NT2/D1 (cell line): Measurements from ENCODE around the gene MDM1.

Source experiments
- DNase-seq: peaks from one replicate; pipeline ENCODE4 v3.0.0-alpha.2; 2011; ENCODE audit warnings: low read depth, low spot score
- H3K27me3 ChIP-seq: 2 replicates; pipeline ENCODE4 v1.6.0; 2011; ENCODE audit warnings: mild to moderate bottlenecking; ENCODE audit not compliant: insufficient read length, insufficient read depth
- H3K36me3 ChIP-seq: 2 replicates; pipeline ENCODE4 v1.6.1; 2011; ENCODE audit warnings: mild to moderate bottlenecking, low read length, mixed read lengths; ENCODE audit not compliant: insufficient read depth, insufficient read length
- H3K4me1 ChIP-seq: 2 replicates; pipeline ENCODE4 v1.5.1; 2011; ENCODE audit not compliant: insufficient read depth, insufficient read length
- H3K4me3 ChIP-seq: 2 replicates; pipeline ENCODE4 v1.5.1; 2011; ENCODE audit warnings: low read depth; ENCODE audit not compliant: insufficient read length
- H3K9ac ChIP-seq: 2 replicates; pipeline ENCODE4 v1.6.0; 2011; ENCODE audit warnings: low read depth; ENCODE audit not compliant: insufficient read length
- H3K9me3 ChIP-seq: 2 replicates; pipeline ENCODE4 v1.5.1; 2011; ENCODE audit warnings: mild to moderate bottlenecking, low read length; ENCODE audit not compliant: insufficient read depth
- SUZ12 ChIP-seq: IDR thresholded peaks from 2 replicates; pipeline ENCODE4 v1.6.1; 2011; ENCODE audit not compliant: insufficient read length, insufficient read depth; ENCODE audit errors: extremely low read depth
- YY1 ChIP-seq: IDR thresholded peaks from 2 replicates; pipeline ENCODE4 v1.6.1; 2011; ENCODE audit not compliant: insufficient read length, insufficient read depth
- ZNF274 ChIP-seq: IDR thresholded peaks from 2 replicates; pipeline ENCODE4 v1.6.1; 2011; ENCODE audit warnings: mild to moderate bottlenecking, low read depth, low read length

Gene MDM1

DNA sequence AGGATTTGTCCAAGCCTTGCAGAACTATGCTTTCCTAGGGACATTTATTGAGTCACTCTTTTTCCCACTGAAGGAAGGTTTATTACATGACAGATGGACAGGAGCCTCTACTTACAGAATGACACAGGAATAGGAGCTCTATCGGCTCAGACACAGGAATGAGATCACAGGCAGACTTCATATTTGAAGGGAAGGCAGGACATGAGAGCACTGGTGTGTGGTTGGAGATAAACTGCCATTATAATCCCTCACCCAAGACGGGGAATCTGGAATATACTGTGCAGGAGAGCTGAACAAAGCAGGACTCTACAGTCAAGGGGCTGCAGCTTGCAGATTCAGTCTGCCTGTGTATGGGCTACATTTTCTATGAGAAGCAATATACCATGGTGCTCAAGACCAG lies 51.9 kb downstream of the MDM1 start:
- no peak for DNase-seq
- Histone ChIP-seq H3K4me3 (no peak overlapping the region), H3K27me3 (no peaks in the 10 kb centered on the region), H3K9ac (no peak overlapping the region), H3K9me3 (no peaks in the 10 kb centered on the region), H3K4me1 (no peaks in the 10 kb centered on the region), H3K36me3 (no peaks in the 10 kb centered on the region)
- no peak for TF ChIP-seq ZNF274
- TF ChIP-seq SUZ12, result no peak
- TF ChIP-seq YY1, result no peak

DNA sequence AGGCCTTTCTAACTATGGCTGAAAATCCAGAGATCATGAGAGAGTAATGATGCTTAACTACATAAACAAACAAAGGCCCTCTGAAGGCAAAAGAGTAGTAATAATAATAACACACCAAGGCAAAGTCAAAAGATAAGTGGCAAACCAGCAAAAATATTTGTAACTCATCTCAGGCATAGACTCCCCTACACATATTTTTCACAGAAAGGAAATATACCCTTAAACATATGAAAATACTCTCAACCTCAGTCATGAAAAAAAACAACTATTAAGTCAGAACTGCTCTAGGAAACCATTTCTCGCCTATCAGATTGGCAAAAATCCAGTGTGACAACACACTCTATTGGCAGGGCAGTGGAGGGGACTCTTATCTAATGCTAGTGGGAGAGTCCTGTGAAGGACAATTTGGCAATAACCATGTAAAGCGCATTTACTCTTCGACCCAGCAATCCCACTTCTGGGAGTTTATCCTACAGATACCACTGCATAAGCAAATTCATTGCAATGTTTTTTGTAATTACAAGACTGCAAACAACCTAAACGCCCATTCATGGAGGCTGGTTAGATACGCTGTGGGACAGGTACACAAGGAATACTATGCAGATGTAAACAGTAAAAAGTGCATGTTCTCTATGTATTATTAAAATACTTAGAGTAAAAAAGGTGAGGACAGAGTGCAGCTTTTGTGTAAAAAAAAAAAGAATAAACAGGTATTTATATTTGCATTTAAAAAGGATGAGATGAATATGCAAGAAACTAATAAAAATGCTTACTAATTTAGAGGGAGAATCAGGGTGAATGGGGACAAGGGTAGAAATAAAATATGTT lies 52.7 kb downstream of the MDM1 start:
- Histone ChIP-seq H3K36me3 (no peaks in the 10 kb centered on the region), H3K4me3 (no peak overlapping the region), H3K4me1 (no peaks in the 10 kb centered on the region), H3K27me3 (no peaks in the 10 kb centered on the region), H3K9me3 (no peaks in the 10 kb centered on the region), H3K9ac (no peak overlapping the region)
- no peak for DNase-seq
- no peak for TF ChIP-seq SUZ12
- no peak for TF ChIP-seq YY1
- no peak for TF ChIP-seq ZNF274

DNA sequence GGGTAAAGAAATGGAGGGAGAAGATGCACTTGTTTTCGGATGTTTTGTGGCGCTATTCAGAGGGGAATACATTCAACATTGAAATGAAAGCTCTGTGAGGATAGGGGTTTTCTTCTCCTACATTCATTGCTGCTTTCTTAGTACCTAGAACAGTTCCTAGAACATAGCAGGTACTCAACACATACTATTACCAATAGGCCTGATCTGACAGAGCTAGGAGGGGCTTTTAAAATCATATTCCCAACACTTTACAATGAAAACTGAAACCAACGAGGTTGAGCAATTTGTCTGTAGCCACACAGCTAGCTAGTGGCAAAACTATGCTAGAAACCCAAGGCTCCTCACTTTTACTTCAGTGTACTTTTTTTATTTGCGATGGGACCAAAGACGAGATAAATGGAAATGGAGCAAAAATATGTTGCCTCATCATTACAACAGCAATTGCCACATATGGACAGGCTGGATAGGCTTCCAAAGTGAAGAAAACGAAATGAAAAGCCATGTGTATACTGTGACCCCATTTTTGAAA lies 55.7 kb downstream of the MDM1 start:
- H3K27me3 ChIP-seq, result no peaks in the 10 kb centered on the region
- no peaks in the 10 kb centered on the region for H3K4me1 ChIP-seq
- no peak for TF ChIP-seq YY1
- no peak for TF ChIP-seq SUZ12
- TF ChIP-seq ZNF274, result no peak
- H3K9me3 ChIP-seq, result no peaks in the 10 kb centered on the region
- no peak overlapping the region for H3K9ac ChIP-seq
- no peak for DNase-seq
- no peaks in the 10 kb centered on the region for H3K36me3 ChIP-seq
- H3K4me3 ChIP-seq, result no peak overlapping the region

DNA sequence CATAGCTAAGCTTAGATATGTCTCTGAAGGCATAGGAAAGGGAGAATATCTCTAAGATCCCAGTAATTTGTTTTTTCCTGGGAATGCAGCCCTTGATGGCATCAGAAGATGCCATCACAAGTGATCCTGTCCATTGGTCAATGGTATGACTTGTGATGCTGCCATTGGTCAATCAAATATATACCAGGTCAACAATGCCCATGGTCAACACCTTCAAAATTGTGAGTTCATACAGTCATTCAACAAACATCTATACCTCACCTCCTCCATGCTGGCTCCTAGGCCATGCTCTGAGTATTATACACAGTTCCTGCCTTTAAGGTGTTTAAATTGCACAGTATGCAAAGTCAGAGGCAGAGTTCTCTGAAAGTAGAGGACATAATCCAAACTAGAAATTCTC lies 59.4 kb downstream of the MDM1 start:
- TF ChIP-seq YY1, result no peak
- TF ChIP-seq SUZ12, result no peak
- no peak for TF ChIP-seq ZNF274
- DNase-seq, result no peak
- Histone ChIP-seq H3K4me1 (no peaks in the 10 kb centered on the region), H3K9ac (no peak overlapping the region), H3K36me3 (no peaks in the 10 kb centered on the region), H3K4me3 (no peak overlapping the region), H3K9me3 (no peaks in the 10 kb centered on the region), H3K27me3 (no peaks in the 10 kb centered on the region)

DNA sequence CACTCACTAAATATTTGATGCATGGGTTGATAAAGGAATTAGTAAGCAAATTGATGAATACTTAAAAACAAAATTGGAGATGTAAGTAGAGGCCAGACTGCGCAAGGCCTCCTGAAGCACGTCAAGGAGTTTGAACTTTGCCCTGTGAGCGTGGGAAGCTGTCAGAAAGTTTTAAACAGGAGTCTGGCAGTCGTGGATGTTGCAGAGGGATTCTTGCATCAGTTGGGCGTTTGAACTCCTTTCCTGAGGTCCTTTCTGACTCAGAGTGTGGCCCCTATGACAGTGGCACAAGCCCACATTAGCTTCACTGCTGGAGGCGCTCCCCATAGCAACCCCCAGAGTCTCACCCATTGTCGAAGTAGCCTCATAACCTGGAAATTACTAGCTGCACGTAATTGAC lies 60.8 kb downstream of the MDM1 start:
- Histone ChIP-seq H3K27me3 (no peaks in the 10 kb centered on the region), H3K36me3 (no peaks in the 10 kb centered on the region), H3K4me1 (no peaks in the 10 kb centered on the region), H3K9me3 (no peaks in the 10 kb centered on the region), H3K9ac (no peak overlapping the region), H3K4me3 (no peak overlapping the region)
- TF ChIP-seq SUZ12 (no peak), ZNF274 (no peak), YY1 (no peak)
- DNase-seq, result no peak

DNA sequence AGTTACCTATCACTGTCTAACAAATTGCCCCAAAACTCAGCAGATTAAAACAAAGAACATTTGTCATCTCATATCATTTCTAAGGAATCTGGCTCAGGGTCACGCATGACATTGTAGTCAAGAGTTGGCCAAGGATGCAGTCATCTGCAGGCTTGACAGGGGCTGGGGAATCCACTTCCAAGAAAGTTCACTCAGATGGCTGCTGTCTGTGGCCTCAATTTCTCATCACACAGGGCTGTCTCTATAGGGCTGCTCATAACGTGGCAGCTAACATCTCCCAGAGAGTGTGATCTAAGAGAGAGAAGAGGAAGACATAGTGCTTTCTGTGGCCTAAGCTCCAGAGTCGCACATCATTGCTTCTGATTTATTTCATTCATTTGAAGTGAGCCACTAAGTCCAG lies 61.8 kb downstream of the MDM1 start:
- Histone ChIP-seq H3K9ac (no peak overlapping the region), H3K4me1 (no peaks in the 10 kb centered on the region), H3K36me3 (no peaks in the 10 kb centered on the region), H3K4me3 (no peak overlapping the region), H3K9me3 (no peaks in the 10 kb centered on the region), H3K27me3 (no peaks in the 10 kb centered on the region)
- no peak for TF ChIP-seq ZNF274
- no peak for TF ChIP-seq SUZ12
- TF ChIP-seq YY1, result no peak
- no peak for DNase-seq

DNA sequence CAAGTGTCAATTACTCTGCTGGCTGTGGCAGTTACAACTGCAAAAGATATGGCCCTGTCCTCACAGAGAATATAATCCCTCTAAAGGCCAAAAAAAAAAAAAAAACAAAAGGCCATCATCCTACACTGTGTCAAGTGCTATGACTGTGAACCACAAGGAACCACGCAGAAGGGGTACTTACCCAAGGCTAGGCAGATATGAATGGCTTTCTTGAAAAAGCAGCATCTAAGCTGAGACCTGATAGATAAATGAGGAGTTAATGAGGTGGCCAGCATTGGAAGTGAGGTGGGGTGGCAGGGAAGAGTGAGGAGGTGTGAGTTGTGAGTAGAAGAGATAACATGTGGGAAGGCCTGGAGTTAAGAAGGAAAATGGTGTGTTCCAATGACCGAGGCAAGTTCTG lies 62.4 kb downstream of the MDM1 start:
- Histone ChIP-seq H3K4me3 (no peak overlapping the region), H3K4me1 (no peaks in the 10 kb centered on the region), H3K27me3 (no peaks in the 10 kb centered on the region), H3K9ac (no peak overlapping the region), H3K9me3 (no peaks in the 10 kb centered on the region), H3K36me3 (no peaks in the 10 kb centered on the region)
- no peak for TF ChIP-seq YY1
- no peak for TF ChIP-seq SUZ12
- no peak for TF ChIP-seq ZNF274
- DNase-seq, result no peak

DNA sequence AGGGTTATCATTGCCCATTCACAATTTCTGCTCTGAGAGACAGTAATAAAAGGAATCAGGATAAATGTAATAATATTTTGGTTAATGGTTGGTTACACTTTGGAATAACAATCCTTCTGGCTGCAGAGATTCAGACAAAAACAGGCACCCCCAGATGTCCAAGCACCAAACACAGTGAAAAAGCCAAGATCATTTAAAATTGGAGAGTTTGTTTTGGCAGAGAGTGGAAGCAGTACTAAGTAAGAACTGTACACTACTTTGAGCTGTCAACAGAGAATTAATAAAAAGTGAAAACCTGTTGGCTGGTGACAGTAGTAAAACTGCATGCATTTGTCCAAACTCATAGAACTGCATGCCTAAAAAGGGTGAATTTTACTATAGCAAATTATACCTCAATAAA lies 63.2 kb downstream of the MDM1 start:
- TF ChIP-seq ZNF274, result no peak
- TF ChIP-seq SUZ12, result no peak
- no peak for TF ChIP-seq YY1
- Histone ChIP-seq H3K4me1 (no peaks in the 10 kb centered on the region), H3K9me3 (no peaks in the 10 kb centered on the region), H3K9ac (no peak overlapping the region), H3K36me3 (no peaks in the 10 kb centered on the region), H3K27me3 (no peaks in the 10 kb centered on the region), H3K4me3 (no peak overlapping the region)
- DNase-seq, result no peak
